Measurements from ENCODE around the gene UBXN7. TPM values are rescaled to one million over a fixed set of nuclear protein-coding genes. Genes with fewer than 3 reads are reported as not detected.

The UBXN7 gene
- total and polyA plus RNA-seq, 2 of the 13 experiments (the other 11 are each of a cell fraction or from before 2014, with no cell fraction given) = 12.5 to 15.9 TPM

GRCh38 chr3:196431181-196432136, 768 bp downstream of the UBXN7 start (continued):
- TF ChIP-seq, protein P1, sequence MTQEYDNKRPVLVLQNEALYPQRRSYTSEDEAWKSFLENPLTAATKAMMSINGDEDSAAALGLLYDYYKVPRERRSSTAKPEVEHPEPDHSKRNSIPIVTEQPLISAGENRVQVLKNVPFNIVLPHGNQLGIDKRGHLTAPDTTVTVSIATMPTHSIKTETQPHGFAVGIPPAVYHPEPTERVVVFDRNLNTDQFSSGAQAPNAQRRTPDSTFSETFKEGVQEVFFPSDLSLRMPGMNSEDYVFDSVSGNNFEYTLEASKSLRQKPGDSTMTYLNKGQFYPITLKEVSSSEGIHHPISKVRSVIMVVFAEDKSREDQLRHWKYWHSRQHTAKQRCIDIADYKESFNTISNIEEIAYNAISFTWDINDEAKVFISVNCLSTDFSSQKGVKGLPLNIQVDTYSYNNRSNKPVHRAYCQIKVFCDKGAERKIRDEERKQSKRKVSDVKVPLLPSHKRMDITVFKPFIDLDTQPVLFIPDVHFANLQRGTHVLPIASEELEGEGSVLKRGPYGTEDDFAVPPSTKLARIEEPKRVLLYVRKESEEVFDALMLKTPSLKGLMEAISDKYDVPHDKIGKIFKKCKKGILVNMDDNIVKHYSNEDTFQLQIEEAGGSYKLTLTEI (CRISPR knock-in tag; conservative IDR thresholded peaks at IDR 0.05) = no peak
- TF ChIP-seq SP5 (CRISPR knock-in tag; IDR thresholded peaks at IDR 0.05; ENCODE audit: borderline replicate concordance, low read depth) (peak; percentile 22; the same call in 1 of the 2 replicates), MYC (CRISPR knock-in tag; IDR thresholded peaks at IDR 0.05; ENCODE audit: borderline replicate concordance) (no peak), ZNF670 (CRISPR knock-in tag; IDR thresholded peaks at IDR 0.05; ENCODE audit: borderline replicate concordance) (peak; percentile 14; the same call in 1 of the 2 replicates), ZC3H13 (CRISPR knock-in tag; IDR thresholded peaks at IDR 0.05) (0 out of 2 replicates have a peak, but pooled peaks have one; percentile 56), SRF (IDR thresholded peaks at IDR 0.05; ENCODE audit: low read depth, low read length) (no peak), ZBTB21 (CRISPR knock-in tag; IDR thresholded peaks at IDR 0.05) (no peak), ZNF335 (CRISPR knock-in tag; IDR thresholded peaks at IDR 0.05) (no peak), ZNF782 (CRISPR knock-in tag; IDR thresholded peaks at IDR 0.05; ENCODE audit: borderline replicate concordance) (0 out of 2 replicates have a peak, but pooled peaks have one; percentile 12), DRAP1 (CRISPR knock-in tag; IDR thresholded peaks at IDR 0.05) (0 out of 2 replicates have a peak, but pooled peaks have one; percentile 27), CHCHD3 (CRISPR knock-in tag; IDR thresholded peaks at IDR 0.05) (0 out of 2 replicates have a peak, but pooled peaks have one; percentile 58), ZMAT3 (CRISPR knock-in tag; conservative IDR thresholded peaks at IDR 0.05) (0 out of 2 replicates have a peak, but pooled peaks have one; percentile 27), NFKB2 (CRISPR knock-in tag; IDR thresholded peaks at IDR 0.05; ENCODE audit: borderline replicate concordance) (peak; percentile 22; the same call in 1 of the 2 replicates), THAP11 (CRISPR knock-in tag; IDR thresholded peaks at IDR 0.05) (no peak; the same call in 1 of the 2 replicates), NFE2L1 (CRISPR knock-in tag; IDR thresholded peaks at IDR 0.05; ENCODE audit: borderline replicate concordance) (peak; percentile 28; the same call in 1 of the 2 replicates)
- TF ChIP-seq, protein P2, sequence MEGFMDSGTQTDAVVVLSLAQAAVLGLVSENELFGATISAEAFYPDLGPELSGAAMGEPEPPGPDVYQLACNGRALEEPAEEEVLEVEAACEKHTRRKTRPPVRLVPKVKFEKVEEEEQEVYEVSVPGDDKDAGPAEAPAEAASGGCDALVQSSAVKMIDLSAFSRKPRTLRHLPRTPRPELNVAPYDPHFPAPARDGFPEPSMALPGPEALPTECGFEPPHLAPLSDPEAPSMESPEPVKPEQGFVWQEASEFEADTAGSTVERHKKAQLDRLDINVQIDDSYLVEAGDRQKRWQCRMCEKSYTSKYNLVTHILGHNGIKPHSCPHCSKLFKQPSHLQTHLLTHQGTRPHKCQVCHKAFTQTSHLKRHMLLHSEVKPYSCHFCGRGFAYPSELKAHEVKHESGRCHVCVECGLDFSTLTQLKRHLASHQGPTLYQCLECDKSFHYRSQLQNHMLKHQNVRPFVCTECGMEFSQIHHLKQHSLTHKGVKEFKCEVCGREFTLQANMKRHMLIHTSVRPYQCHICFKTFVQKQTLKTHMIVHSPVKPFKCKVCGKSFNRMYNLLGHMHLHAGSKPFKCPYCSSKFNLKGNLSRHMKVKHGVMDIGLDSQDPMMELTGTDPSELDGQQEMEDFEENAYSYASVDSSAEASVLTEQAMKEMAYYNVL (CRISPR knock-in tag; IDR thresholded peaks at IDR 0.05; ENCODE audit: borderline replicate concordance) = 0 out of 2 replicates have a peak, but pooled peaks have one; percentile 15
- TF ChIP-seq, protein P3, sequence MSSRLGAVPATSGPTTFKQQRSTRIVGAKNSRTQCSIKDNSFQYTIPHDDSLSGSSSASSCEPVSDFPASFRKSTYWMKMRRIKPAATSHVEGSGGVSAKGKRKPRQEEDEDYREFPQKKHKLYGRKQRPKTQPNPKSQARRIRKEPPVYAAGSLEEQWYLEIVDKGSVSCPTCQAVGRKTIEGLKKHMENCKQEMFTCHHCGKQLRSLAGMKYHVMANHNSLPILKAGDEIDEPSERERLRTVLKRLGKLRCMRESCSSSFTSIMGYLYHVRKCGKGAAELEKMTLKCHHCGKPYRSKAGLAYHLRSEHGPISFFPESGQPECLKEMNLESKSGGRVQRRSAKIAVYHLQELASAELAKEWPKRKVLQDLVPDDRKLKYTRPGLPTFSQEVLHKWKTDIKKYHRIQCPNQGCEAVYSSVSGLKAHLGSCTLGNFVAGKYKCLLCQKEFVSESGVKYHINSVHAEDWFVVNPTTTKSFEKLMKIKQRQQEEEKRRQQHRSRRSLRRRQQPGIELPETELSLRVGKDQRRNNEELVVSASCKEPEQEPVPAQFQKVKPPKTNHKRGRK (CRISPR knock-in tag; IDR thresholded peaks at IDR 0.05) = peak; percentile 9; the same call in 1 of the 2 replicates
- TF ChIP-seq, protein P4, sequence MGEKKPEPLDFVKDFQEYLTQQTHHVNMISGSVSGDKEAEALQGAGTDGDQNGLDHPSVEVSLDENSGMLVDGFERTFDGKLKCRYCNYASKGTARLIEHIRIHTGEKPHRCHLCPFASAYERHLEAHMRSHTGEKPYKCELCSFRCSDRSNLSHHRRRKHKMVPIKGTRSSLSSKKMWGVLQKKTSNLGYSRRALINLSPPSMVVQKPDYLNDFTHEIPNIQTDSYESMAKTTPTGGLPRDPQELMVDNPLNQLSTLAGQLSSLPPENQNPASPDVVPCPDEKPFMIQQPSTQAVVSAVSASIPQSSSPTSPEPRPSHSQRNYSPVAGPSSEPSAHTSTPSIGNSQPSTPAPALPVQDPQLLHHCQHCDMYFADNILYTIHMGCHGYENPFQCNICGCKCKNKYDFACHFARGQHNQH (CRISPR knock-in tag; IDR thresholded peaks at IDR 0.05) = no peak
